HAP-1 (cell line): Measurements from ENCODE around the gene ADGRB2.
A peak's percentile ranks its signal among the peaks of the same experiment; 100 is the strongest.

Experiments used
- DNase-seq, 2 experiments: peaks; one replicate each; pipeline ENCODE4 v3.0.0-alpha.2; 2016 to 2020; ENCODE audit warnings: low spot score in 2 of 2
- H3K27me3 ChIP-seq: fragments of 250-450 bp; sonication (Bioruptor Pico); 2 replicates; pipeline ENCODE4 v1.5.1; 2020; ENCODE audit warnings: low read depth, mild to moderate bottlenecking, moderate library complexity
- H3K36me3 ChIP-seq: fragments of 250-450 bp; sonication (Bioruptor Pico); replicated peaks from 2 replicates; pipeline ENCODE4 v1.5.1; 2020; ENCODE audit warnings: mild to moderate bottlenecking
- H3K4me1 ChIP-seq: fragments of 250-450 bp; sonication (Bioruptor Pico); 2 replicates; pipeline ENCODE4 v1.5.1; 2020; ENCODE audit warnings: mild to moderate bottlenecking
- H3K4me3 ChIP-seq: fragments of 250-450 bp; sonication (Bioruptor Pico); 2 replicates; pipeline ENCODE4 v1.5.1; 2020; ENCODE audit warnings: mild to moderate bottlenecking, moderate library complexity
- H3K9me3 ChIP-seq: fragments of 250-450 bp; sonication (Bioruptor Pico); 2 replicates; pipeline ENCODE4 v1.5.1; 2020; ENCODE audit warnings: mild to moderate bottlenecking, moderate library complexity
- in situ Hi-C: fragments of 300-500 bp; cut with MboI; formaldehyde crosslinking; loops from 3 replicates; pipeline ENCODE4 v1.14.3; 2020; ENCODE audit warnings: low sequenced_read_pairs, inconsistent platforms, mixed read lengths

The ADGRB2 gene

GRCh38 chr1:31750858-31751510, 13.2 kb downstream of the ADGRB2 start:
- Histone ChIP-seq H3K9me3 (no peaks in the 10 kb centered on the region), H3K27me3 (no peaks in the 10 kb centered on the region), H3K4me3 (no peak overlapping the region), H3K4me1 (no peaks in the 10 kb centered on the region), H3K36me3 (no peaks in the 10 kb centered on the region)
- no peak for DNase-seq
- in situ Hi-C loops = no loop called here

GRCh38 chr1:31749785-31750735, 14.1 kb downstream of the ADGRB2 start:
- in situ Hi-C loops = no loop called here
- Histone ChIP-seq H3K9me3 (no peaks in the 10 kb centered on the region), H3K36me3 (no peaks in the 10 kb centered on the region), H3K27me3 (no peaks in the 10 kb centered on the region), H3K4me1 (no peaks in the 10 kb centered on the region), H3K4me3 (no peak overlapping the region)
- DNase-seq = no peak

GRCh38 chr1:31748365-31748764, 15.8 kb downstream of the ADGRB2 start:
- in situ Hi-C loops = no loop called here
- Histone ChIP-seq H3K36me3 (no peaks in the 10 kb centered on the region), H3K4me3 (no peak overlapping the region), H3K9me3 (no peaks in the 10 kb centered on the region), H3K4me1 (no peaks in the 10 kb centered on the region), H3K27me3 (no peaks in the 10 kb centered on the region)
- no peak for DNase-seq

GRCh38 chr1:31747304-31747703, 16.8 kb downstream of the ADGRB2 start:
- Histone ChIP-seq H3K4me3 (no peak overlapping the region), H3K9me3 (no peaks in the 10 kb centered on the region), H3K4me1 (no peaks in the 10 kb centered on the region), H3K36me3 (no peaks in the 10 kb centered on the region), H3K27me3 (no peaks in the 10 kb centered on the region)
- DNase-seq = no peak
- in situ Hi-C loops = no loop called here

- no peaks in the 10 kb centered on the region for H3K4me1 ChIP-seq
- no peak for DNase-seq
- in situ Hi-C loops = no loop called here
Measured at GRCh38 chr1:31746687-31747086, 17.5 kb downstream of the ADGRB2 start.

GRCh38 chr1:31745946-31746670, 18.0 kb downstream of the ADGRB2 start:
- H3K36me3 ChIP-seq = no peaks in the 10 kb centered on the region
- in situ Hi-C loops = no loop called here
- no peaks in the 10 kb centered on the region for H3K4me1 ChIP-seq
- H3K4me3 ChIP-seq = no peak overlapping the region
- H3K9me3 ChIP-seq = no peaks in the 10 kb centered on the region
- no peak for DNase-seq
- H3K27me3 ChIP-seq = no peaks in the 10 kb centered on the region

More at GRCh38 chr1:31746687-31747086, 17.5 kb downstream of the ADGRB2 start:
- Histone ChIP-seq H3K27me3 (no peaks in the 10 kb centered on the region), H3K9me3 (no peaks in the 10 kb centered on the region), H3K4me3 (no peak overlapping the region), H3K36me3 (no peaks in the 10 kb centered on the region)

GRCh38 chr1:31745096-31745945, 18.8 kb downstream of the ADGRB2 start:
- peak; percentile 28 to 74 for DNase-seq
- H3K4me1 ChIP-seq = no peaks in the 10 kb centered on the region
- in situ Hi-C loops = no loop called here
- H3K9me3 ChIP-seq = no peaks in the 10 kb centered on the region
- no peak overlapping the region for H3K4me3 ChIP-seq
- no peaks in the 10 kb centered on the region for H3K36me3 ChIP-seq
- no peaks in the 10 kb centered on the region for H3K27me3 ChIP-seq

- no peaks in the 10 kb centered on the region for H3K4me1 ChIP-seq
- no peaks in the 10 kb centered on the region for H3K27me3 ChIP-seq
- H3K9me3 ChIP-seq = no peaks in the 10 kb centered on the region
- no peak overlapping the region for H3K4me3 ChIP-seq
- in situ Hi-C loops = no loop called here
- no peaks in the 10 kb centered on the region for H3K36me3 ChIP-seq
- DNase-seq = no peak
Measured at GRCh38 chr1:31744165-31744888, 19.8 kb downstream of the ADGRB2 start.

GRCh38 chr1:31742462-31743212, 21.5 kb downstream of the ADGRB2 start:
- H3K4me1 ChIP-seq = no peaks in the 10 kb centered on the region
- no peak overlapping the region for H3K4me3 ChIP-seq
- H3K27me3 ChIP-seq = no peaks in the 10 kb centered on the region
- in situ Hi-C loops = no loop called here
- no peak for DNase-seq
- H3K36me3 ChIP-seq = no peaks in the 10 kb centered on the region; the same call in 1 of the 2 replicates
- H3K9me3 ChIP-seq = no peaks in the 10 kb centered on the region

- Histone ChIP-seq H3K4me1 (no peaks in the 10 kb centered on the region), H3K9me3 (no peaks in the 10 kb centered on the region), H3K27me3 (no peaks in the 10 kb centered on the region), H3K36me3 (no peaks in the 10 kb centered on the region; the same call in 1 of the 2 replicates), H3K4me3 (no peak overlapping the region)
- in situ Hi-C loops = no loop called here
- peak in 1 of 2 experiments; percentile 21 for DNase-seq
Measured at GRCh38 chr1:31739346-31739745, 24.8 kb downstream of the ADGRB2 start.

GRCh38 chr1:31736675-31737074, 27.5 kb downstream of the ADGRB2 start:
- H3K4me3 ChIP-seq = no peak overlapping the region
- no peaks in the 10 kb centered on the region for H3K4me1 ChIP-seq
- H3K9me3 ChIP-seq = no peaks in the 10 kb centered on the region
- H3K36me3 ChIP-seq = no peaks in the 10 kb centered on the region; the same call in 1 of the 2 replicates
- no peak for DNase-seq
- H3K27me3 ChIP-seq = no peaks in the 10 kb centered on the region
- in situ Hi-C loops = no loop called here

GRCh38 chr1:31735571-31735970, 28.6 kb downstream of the ADGRB2 start:
- DNase-seq = no peak
- in situ Hi-C loops = no loop called here
- H3K4me3 ChIP-seq = no peak overlapping the region
- no peaks in the 10 kb centered on the region for H3K4me1 ChIP-seq
- H3K27me3 ChIP-seq = no peaks in the 10 kb centered on the region
- H3K9me3 ChIP-seq = no peaks in the 10 kb centered on the region
- H3K36me3 ChIP-seq = no peaks in the 10 kb centered on the region; the same call in 1 of the 2 replicates
